ENCODE measurements around the gene SLC8A3. TPM values are rescaled to one million over a fixed set of nuclear protein-coding genes. Genes with fewer than 3 reads are reported as not detected.
A peak's percentile ranks its signal among the peaks of the same experiment; 100 is the strongest.

Gene SLC8A3
- total RNA-seq, 1 experiment from 2014 or later: 4.5 TPM

DNA sequence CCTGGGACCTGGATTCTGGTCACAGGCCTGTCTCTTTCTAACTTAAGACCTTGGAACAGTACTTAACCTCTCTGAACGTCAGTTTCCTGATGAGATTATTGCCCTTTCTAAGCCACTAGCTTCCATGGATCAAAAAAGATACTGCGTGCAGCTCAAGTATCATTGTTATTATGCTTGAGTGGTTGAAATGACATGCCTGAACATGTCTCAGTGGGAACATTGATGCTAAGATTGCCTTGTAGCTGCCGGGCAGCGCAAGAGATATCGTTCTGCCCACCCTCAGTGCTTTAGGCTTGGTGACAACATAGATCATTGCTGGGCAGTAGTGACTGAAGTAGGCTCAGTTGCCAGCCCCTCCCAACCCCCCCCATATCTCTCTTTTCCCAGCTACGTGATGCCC is 177.7 kb downstream of the SLC8A3 start:
- no peaks in the 10 kb centered on the region for H3K9me3 ChIP-seq (replicated peaks)
- H3K4me1 ChIP-seq (replicated peaks): no peaks in the 10 kb centered on the region
- no peak overlapping the region for H3K27ac ChIP-seq
- no peak for DNase-seq (ENCODE audit: low read depth in 1 of 2, low spot score in 2 of 2)
- H3K27me3 ChIP-seq (replicated peaks): no peaks in the 10 kb centered on the region
- H3K36me3 ChIP-seq: no peaks in the 10 kb centered on the region
- H3K4me3 ChIP-seq: no peak overlapping the region

GRCh38 chr14:70009961-70010360 is 178.8 kb downstream of the SLC8A3 start:
- H3K27ac ChIP-seq: no peak overlapping the region
- no peak for DNase-seq (ENCODE audit: low read depth in 1 of 2, low spot score in 2 of 2)

DNA sequence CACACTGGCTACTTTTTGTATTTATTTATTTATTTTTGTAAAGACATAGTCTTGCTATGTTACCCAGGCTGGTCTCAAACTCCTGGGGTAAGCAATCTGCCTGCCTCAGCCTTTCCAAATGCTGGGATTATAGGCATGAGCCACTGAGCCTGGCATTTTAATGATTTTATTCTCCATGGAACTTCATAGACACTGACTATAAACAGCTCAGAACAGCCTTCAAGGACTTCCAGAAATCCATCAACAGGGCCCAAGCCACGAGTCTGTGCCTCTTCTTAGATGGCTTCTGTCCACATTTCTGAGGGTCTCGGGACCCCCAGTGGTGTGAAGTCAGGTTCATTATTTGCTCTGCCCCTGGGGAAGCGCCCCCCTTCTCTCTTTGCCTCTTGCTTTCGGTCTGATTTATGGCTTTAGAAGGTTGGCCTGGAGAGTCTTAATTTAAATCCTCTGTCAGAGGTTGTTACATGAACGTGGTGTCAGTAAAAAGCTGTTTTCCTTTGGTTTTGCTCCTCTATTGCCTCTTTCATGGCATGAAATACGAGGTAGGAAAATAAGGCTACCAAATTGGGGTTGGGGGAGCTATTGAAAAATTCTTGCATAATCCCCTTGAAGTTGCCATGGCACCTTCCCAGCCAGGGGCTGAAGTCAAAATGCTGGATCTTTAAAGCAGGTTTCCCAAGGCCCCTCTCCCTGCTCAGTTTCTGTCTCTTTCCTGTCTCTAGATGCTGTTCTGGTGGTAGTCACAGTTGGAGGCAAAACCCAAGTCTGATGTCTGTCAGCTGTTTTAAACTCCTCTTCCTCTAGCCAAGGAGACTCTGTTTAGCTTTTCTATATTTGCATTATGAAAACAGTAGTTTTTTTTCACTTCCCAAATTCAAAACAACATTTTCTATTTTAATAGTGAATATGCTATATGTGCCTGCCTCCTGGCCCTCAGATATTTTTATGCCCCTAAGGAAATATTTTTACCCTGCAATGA is 180.2 kb downstream of the SLC8A3 start:
- DNase-seq (ENCODE audit: low read depth in 1 of 2, low spot score in 2 of 2): no peak
- no peak overlapping the region for H3K27ac ChIP-seq
- no peak overlapping the region for H3K4me3 ChIP-seq
- no peaks in the 10 kb centered on the region for H3K4me1 ChIP-seq (replicated peaks)
- H3K27me3 ChIP-seq (replicated peaks): no peaks in the 10 kb centered on the region
- no peaks in the 10 kb centered on the region for H3K9me3 ChIP-seq (replicated peaks)
- H3K36me3 ChIP-seq: no peaks in the 10 kb centered on the region

More at GRCh38 chr14:70009961-70010360, 178.8 kb downstream of the SLC8A3 start:
- no peaks in the 10 kb centered on the region for H3K4me1 ChIP-seq (replicated peaks)
- no peaks in the 10 kb centered on the region for H3K36me3 ChIP-seq
- H3K27me3 ChIP-seq (replicated peaks): no peaks in the 10 kb centered on the region
- no peak overlapping the region for H3K4me3 ChIP-seq
- no peaks in the 10 kb centered on the region for H3K9me3 ChIP-seq (replicated peaks)

DNA sequence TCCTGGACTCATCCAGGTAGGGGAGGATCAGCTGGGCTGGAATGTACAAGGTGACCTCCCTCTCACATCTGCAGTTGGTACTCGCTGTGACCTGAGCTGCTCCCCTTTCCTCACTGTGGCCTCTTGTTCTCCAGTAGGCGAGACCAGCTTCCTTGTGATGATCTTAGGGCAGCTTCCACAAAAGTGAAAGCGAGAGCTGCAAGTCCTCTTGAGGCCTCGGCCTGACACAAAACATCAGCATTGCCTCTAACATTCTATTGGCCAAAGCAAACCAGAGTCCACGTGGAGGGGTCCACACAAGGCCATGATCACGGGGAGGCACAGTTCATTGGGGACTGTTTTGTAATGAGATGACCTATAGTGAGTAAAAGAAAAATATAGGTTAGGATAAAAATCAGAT is 182.1 kb downstream of the SLC8A3 start:
- H3K27ac ChIP-seq: no peak overlapping the region
- DNase-seq (ENCODE audit: low read depth in 1 of 2, low spot score in 2 of 2): no peak
- H3K36me3 ChIP-seq: no peaks in the 10 kb centered on the region
- no peak overlapping the region for H3K4me3 ChIP-seq
- H3K4me1 ChIP-seq (replicated peaks): no peaks in the 10 kb centered on the region
- H3K9me3 ChIP-seq (replicated peaks): no peaks in the 10 kb centered on the region
- H3K27me3 ChIP-seq (replicated peaks): no peaks in the 10 kb centered on the region

- Histone ChIP-seq H3K27me3 (replicated peaks) (no peaks in the 10 kb centered on the region), H3K36me3 (no peaks in the 10 kb centered on the region), H3K27ac (no peak overlapping the region), H3K4me3 (no peak overlapping the region), H3K9me3 (replicated peaks) (no peaks in the 10 kb centered on the region), H3K4me1 (replicated peaks) (peaks cover 8% of the 10 kb centered on the region)
- DNase-seq (ENCODE audit: low read depth in 1 of 2, low spot score in 2 of 2): no peak
Observed at GRCh38 chr14:70005281-70005805, 183.4 kb downstream of the SLC8A3 start.

- no peak for DNase-seq (ENCODE audit: low read depth in 1 of 2, low spot score in 2 of 2)
- no peaks in the 10 kb centered on the region for H3K9me3 ChIP-seq (replicated peaks)
- no peak overlapping the region for H3K27ac ChIP-seq
- no peaks in the 10 kb centered on the region for H3K36me3 ChIP-seq
- H3K4me1 ChIP-seq (replicated peaks): peaks cover 14% of the 10 kb centered on the region
- H3K27me3 ChIP-seq (replicated peaks): no peaks in the 10 kb centered on the region
- no peak overlapping the region for H3K4me3 ChIP-seq
Observed at GRCh38 chr14:70004791-70005190, 184.0 kb downstream of the SLC8A3 start.

- Histone ChIP-seq H3K9me3 (replicated peaks) (no peaks in the 10 kb centered on the region), H3K4me3 (no peak overlapping the region), H3K36me3 (no peaks in the 10 kb centered on the region), H3K4me1 (replicated peaks) (peaks cover 34% of the 10 kb centered on the region), H3K27ac (no peak overlapping the region), H3K27me3 (replicated peaks) (no peaks in the 10 kb centered on the region)
- DNase-seq (ENCODE audit: low read depth in 1 of 2, low spot score in 2 of 2): no peak
Observed at GRCh38 chr14:70002589-70003346, 186.0 kb downstream of the SLC8A3 start.

DNA sequence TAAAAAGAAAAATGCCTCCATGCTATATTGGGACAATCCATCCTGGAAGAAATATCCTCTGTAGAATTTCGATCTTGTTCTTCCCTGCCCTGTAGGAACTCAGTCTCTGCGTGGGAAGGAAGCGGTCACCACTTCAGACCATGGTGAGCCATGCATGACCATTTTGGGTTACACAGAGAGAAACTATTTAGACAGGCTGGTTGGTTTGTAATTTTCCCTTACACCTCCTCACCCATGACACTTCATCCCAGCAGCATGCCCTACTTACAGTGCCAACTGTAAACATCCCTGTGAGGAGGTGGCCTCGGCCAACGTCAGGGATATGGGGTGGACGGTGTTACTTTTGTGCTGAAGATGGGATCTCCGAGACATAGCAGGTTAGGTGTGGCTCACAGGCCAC is 188.2 kb downstream of the SLC8A3 start:
- Histone ChIP-seq H3K4me3 (no peak overlapping the region), H3K27ac (peak overlapping the region; percentile 66), H3K36me3 (no peaks in the 10 kb centered on the region), H3K9me3 (replicated peaks) (no peaks in the 10 kb centered on the region), H3K4me1 (replicated peaks) (peaks cover 55% of the 10 kb centered on the region), H3K27me3 (replicated peaks) (no peaks in the 10 kb centered on the region)
- DNase-seq (ENCODE audit: low read depth in 1 of 2, low spot score in 2 of 2): peak in 1 of 2 experiments; percentile 20

GRCh38 chr14:69999261-69999674 is 189.5 kb downstream of the SLC8A3 start:
- Histone ChIP-seq H3K27me3 (replicated peaks) (no peaks in the 10 kb centered on the region), H3K4me1 (replicated peaks) (peaks cover 55% of the 10 kb centered on the region), H3K4me3 (no peak overlapping the region), H3K36me3 (no peaks in the 10 kb centered on the region), H3K27ac (peak overlapping the region; percentile 66), H3K9me3 (replicated peaks) (no peaks in the 10 kb centered on the region)
- DNase-seq (ENCODE audit: low read depth in 1 of 2, low spot score in 2 of 2): peak; percentile 69 to 76

- peak; percentile 64 to 68 for DNase-seq (ENCODE audit: low read depth in 1 of 2, low spot score in 2 of 2)
- Histone ChIP-seq H3K27me3 (replicated peaks) (no peaks in the 10 kb centered on the region), H3K27ac (peak overlapping the region; percentile 72), H3K4me3 (no peak overlapping the region), H3K36me3 (no peaks in the 10 kb centered on the region), H3K9me3 (replicated peaks) (no peaks in the 10 kb centered on the region), H3K4me1 (replicated peaks) (peaks cover 55% of the 10 kb centered on the region)
Observed at GRCh38 chr14:69997849-69998248, 190.9 kb downstream of the SLC8A3 start.

- no peak overlapping the region for H3K4me3 ChIP-seq
- H3K27me3 ChIP-seq (replicated peaks): no peaks in the 10 kb centered on the region
- H3K4me1 ChIP-seq (replicated peaks): peaks cover 55% of the 10 kb centered on the region
- H3K36me3 ChIP-seq: no peaks in the 10 kb centered on the region
- DNase-seq (ENCODE audit: low read depth in 1 of 2, low spot score in 2 of 2): peak in 1 of 2 experiments; percentile 19
- peak overlapping the region; percentile 72 for H3K27ac ChIP-seq
- no peaks in the 10 kb centered on the region for H3K9me3 ChIP-seq (replicated peaks)
Observed at GRCh38 chr14:69996216-69996615, 192.5 kb downstream of the SLC8A3 start.
